Brain microvascular endothelial cell (primary cell): Measurements from ENCODE around the gene CEACAM8.
"Not testable (repeated sequence)": the region's sequence is repeated elsewhere in the genome, so short reads cannot be mapped to it uniquely, and the experiment has no call there.

Source experiments
- DNase-seq: peaks from one replicate; pipeline ENCODE4 v3.0.0-alpha.2; 2020
- H3K27ac ChIP-seq: fragments of 250-450 bp; sonication (Bioruptor Pico); 2 replicates; pipeline ENCODE4 v1.5.1; 2020; ENCODE audit warnings: mild to moderate bottlenecking, moderate library complexity
- H3K27me3 ChIP-seq: fragments of 250-450 bp; sonication (Bioruptor Pico); replicated peaks from 2 replicates; pipeline ENCODE4 v1.5.1; 2020; ENCODE audit warnings: mild to moderate bottlenecking
- H3K36me3 ChIP-seq: fragments of 250-450 bp; sonication (Bioruptor Pico); replicated peaks from 2 replicates; pipeline ENCODE4 v1.5.1; 2020; ENCODE audit warnings: mild to moderate bottlenecking
- H3K4me3 ChIP-seq: 2 replicates; pipeline ENCODE4 v1.5.1; 2011; ENCODE audit warnings: low read depth, mild to moderate bottlenecking, control low read depth, low read length, moderate library complexity
- in situ Hi-C: cut with HindIII; loops from 2 replicates; pipeline ENCODE4 v1.10.0; 2017; ENCODE audit warnings: low sequenced_read_pairs, low pct_ligation_motif_present
- TF ChIP-seq, protein P1 (sequence below): IDR thresholded peaks from 2 replicates; pipeline ENCODE4 v1.5.1; 2011; ENCODE audit warnings: low read depth, mild to moderate bottlenecking, moderate library complexity, low read length, control low read depth, inconsistent platforms; ENCODE audit errors: missing control alignments

The CEACAM8 gene

DNA sequence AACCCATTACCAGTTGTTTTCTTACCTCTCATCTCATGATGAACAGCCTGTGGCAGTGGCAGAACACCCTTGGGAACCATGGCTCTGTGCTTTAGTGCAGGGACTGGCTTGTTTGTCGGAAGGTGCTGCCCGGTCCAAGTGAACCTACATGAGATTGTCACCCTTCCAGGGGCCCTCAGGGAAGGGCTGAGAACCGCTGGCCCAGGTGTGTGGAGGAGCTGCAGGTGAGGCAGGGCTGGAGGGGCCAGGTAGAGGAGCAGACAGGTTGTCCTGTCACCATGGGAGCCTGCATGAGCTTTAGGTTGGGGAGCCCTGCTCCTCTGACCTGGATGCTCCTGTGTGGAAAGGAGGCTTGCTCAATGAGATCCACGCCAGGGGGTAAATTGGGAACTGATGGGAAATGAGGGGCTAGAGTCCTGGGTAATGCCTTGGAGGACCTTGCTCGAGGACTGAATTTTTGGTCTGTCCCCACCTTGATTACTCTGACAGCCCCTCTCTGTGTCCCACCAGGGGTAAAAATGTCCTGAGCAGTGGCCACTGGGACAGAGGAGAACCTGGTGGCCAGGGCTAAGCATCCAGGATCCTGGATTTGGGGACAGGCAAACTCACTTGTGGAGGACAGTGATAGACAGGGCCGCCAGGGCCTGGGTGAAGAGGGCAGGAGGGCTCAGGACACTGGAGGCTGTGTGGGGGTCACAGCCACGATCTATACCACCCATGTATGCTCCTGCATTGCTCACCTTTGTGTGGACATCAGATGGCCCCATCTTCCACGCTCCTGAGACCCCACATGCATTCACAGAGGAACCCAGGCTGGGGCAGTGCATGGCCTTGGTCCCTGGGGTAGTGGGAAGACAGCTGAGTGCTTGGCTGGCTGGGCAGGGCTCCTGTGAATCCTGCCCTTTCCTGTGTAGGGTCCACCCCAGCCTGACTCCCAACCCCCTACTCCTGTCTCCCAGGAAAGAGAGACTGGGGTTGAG is 42.3 kb downstream of the CEACAM8 start:
- Histone ChIP-seq H3K4me3 (no peak overlapping the region), H3K36me3 (no peaks in the 10 kb centered on the region), H3K27ac (no peak overlapping the region), H3K27me3 (peaks cover 16% of the 10 kb centered on the region)
- DNase-seq, result no peak
- TF ChIP-seq, protein P1, sequence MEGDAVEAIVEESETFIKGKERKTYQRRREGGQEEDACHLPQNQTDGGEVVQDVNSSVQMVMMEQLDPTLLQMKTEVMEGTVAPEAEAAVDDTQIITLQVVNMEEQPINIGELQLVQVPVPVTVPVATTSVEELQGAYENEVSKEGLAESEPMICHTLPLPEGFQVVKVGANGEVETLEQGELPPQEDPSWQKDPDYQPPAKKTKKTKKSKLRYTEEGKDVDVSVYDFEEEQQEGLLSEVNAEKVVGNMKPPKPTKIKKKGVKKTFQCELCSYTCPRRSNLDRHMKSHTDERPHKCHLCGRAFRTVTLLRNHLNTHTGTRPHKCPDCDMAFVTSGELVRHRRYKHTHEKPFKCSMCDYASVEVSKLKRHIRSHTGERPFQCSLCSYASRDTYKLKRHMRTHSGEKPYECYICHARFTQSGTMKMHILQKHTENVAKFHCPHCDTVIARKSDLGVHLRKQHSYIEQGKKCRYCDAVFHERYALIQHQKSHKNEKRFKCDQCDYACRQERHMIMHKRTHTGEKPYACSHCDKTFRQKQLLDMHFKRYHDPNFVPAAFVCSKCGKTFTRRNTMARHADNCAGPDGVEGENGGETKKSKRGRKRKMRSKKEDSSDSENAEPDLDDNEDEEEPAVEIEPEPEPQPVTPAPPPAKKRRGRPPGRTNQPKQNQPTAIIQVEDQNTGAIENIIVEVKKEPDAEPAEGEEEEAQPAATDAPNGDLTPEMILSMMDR, result no peak
- in situ Hi-C loops, result no loop called here

DNA sequence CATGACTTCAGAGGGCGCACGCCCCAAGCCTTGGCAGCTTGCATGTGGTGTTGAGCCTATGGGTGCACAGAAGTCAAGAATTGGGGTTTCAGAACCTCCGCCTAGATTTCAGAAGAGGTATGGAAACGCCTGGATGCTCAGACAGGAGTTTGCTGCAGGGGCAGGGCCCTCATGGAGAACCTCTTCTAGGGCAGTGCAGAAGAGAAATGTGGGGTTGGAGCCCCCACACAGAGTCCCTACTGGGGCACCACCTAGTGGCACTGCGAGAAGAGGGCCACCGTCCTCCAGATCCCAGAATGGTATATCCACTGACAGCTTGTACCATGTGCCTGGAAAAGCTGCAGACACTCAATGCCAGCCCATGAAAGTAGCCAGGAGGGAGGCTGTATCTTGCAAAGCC is 44.2 kb downstream of the CEACAM8 start:
- peaks cover 13% of the 10 kb centered on the region for H3K27me3 ChIP-seq
- H3K4me3 ChIP-seq, H3K27ac ChIP-seq, in situ Hi-C loops, DNase-seq, H3K36me3 ChIP-seq: not testable (repeated sequence)

DNA sequence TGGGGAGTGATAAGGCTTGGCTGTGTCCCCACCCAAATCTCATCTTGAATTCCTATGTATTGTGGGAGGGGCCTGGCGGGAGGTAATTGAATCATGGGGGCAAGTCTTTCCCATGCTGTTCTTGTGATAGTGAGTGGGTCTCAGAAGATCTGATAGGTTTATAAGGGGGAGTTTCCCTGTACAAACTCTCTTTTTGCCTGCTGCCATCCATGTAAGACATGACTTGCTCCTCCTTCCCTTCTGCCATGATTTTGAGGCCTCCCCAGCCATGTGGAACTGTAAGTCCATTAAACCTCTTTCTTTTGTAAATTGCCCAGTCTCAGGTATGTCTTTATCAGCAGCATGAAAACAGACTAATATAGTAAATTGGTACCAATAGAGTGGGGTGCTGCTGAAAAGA is 45.7 kb downstream of the CEACAM8 start:
- H3K27ac ChIP-seq, DNase-seq, H3K36me3 ChIP-seq, in situ Hi-C loops, H3K27me3 ChIP-seq, H3K4me3 ChIP-seq: not testable (repeated sequence)

DNA sequence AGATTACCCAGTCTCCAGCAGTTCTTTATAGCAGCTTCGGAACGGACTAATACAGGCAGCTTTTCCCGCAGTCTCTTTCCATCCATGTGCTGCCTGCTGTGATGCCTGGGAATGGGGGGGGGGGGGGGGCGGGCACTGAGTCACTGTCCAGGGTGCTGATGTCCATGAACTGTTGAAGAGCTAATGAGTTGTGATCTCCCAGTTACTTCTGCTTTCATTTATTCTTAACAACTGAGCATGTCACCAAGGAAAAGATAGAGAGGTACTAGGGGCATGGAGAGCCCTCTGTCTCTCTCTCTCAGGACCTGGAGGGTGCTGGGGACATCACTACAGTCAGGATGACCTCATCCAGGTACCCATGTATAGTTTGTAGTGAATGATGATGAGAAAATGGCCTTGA is 46.2 kb downstream of the CEACAM8 start:
- no peak overlapping the region for H3K27ac ChIP-seq
- no peak overlapping the region for H3K4me3 ChIP-seq
- H3K27me3 ChIP-seq, result peaks cover 10% of the 10 kb centered on the region
- in situ Hi-C loops, result no loop called here
- no peak for DNase-seq
- H3K36me3 ChIP-seq, result no peaks in the 10 kb centered on the region
- TF ChIP-seq, protein P1, result no peak

DNA sequence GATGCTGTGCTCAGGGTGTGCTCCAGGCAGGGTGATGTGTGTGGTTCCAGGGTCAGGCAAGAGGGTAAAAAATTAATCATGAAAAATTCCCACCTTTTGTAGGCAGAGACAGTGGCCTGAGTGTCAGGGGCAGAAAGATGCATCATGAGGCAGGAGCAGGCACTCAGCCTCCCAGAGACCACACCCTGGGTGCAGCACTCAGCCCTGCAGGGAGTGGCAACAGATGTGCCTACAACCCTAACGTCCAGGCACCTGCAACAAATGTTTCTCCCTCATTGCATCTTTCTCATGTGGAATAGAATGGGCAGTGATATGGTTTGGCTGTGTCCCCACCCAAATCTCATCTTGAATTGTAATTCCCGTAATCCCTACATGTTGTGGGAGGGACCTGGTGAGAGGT is 46.8 kb downstream of the CEACAM8 start:
- H3K36me3 ChIP-seq, result no peaks in the 10 kb centered on the region
- TF ChIP-seq, protein P1, result no peak
- H3K27ac ChIP-seq, result no peak overlapping the region
- no peak overlapping the region for H3K4me3 ChIP-seq
- peaks cover 10% of the 10 kb centered on the region for H3K27me3 ChIP-seq
- DNase-seq, result no peak
- in situ Hi-C loops, result no loop called here

DNA sequence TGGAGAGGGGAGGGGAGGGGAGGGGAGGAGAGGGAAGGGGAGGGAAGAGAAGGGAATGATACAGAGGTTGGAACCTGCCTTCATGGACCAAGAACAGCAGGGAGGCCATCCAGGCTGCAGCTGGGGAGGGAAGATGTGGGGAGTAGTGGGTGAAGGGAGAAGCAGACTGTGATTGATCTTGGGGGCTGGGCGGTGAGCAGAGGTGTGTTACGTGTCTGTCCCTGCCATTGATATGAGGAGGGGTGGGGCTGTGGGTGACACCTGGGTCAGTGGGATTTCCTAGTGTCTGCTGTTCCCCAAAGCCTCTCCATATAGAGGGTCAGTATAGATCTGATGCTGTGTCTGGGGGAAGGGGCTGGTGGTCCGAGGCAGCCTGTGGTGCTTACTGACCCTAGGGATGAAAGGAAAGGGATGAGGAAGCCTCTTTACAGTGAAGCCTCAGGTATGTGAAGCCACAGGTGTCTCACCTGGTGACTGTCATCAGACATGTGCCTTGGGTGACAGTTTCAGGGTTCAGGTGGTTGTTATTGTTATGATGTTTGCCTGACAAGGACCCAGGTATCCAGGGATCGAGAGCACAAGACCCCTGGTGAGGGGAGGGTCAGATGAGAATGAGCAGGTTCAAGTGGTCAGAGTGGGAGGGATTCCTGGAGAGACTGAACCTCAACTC is 47.8 kb downstream of the CEACAM8 start:
- Histone ChIP-seq H3K27ac (no peak overlapping the region), H3K27me3 (peaks cover 8% of the 10 kb centered on the region), H3K36me3 (no peaks in the 10 kb centered on the region), H3K4me3 (no peak overlapping the region)
- in situ Hi-C loops, result no loop called here
- TF ChIP-seq, protein P1, result no peak
- DNase-seq, result no peak
